DMS114 treated with DMSO at 0.1 percent for 48 hours (cell line): ENCODE measurements around the gene SAP30BP.

Experiments
- DNase-seq: peaks from one replicate; lab custom pipeline; 2025; ENCODE audit not compliant: unreplicated experiment; lab: John Stamatoyannopoulos, UW

Gene SAP30BP

GRCh38 chr17:75755990-75756389 is 88.9 kb downstream of the SAP30BP start:
- no peak for DNase-seq

- no peak for DNase-seq
These were observed 89.4 kb downstream of the SAP30BP start for GRCh38 chr17:75756451-75757085.

GRCh38 chr17:75757086-75757681 is 90.0 kb downstream of the SAP30BP start:
- DNase-seq: no peak
